ENCODE data around the gene PCCA. TPM values are rescaled to one million over a fixed set of nuclear protein-coding genes. Genes with fewer than 3 reads are reported as not detected.

Gene PCCA
- polyA plus RNA-seq, 1 of the 3 experiments (the other 2 are of a cell fraction): 7.3 TPM

DNA sequence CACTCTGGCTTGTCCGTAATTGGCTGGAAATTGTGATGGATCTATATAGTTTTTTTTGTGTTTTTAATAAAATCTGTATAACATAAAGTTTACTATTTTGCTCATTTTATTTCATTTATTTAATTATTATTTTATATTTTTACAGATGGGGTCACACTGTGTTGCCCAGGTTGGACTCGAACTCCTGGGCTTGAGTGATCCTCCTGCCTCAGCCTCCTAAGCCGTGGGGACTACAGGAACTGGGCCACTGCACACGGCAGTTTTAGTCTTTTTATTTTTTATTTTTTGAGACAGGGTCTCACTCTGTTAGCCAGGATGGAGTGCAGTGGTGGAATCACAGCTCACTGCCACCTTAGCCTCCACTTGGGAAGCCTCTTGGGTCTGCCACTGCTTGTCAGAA, 58.9 kb downstream of the PCCA start:
- Histone ChIP-seq H3K4me2 (no peak overlapping the region), H3K9me3 (no peaks in the 10 kb centered on the region), H4K20me1 (ENCODE audit: insufficient read depth) (no peaks in the 10 kb centered on the region), H3K9me2 (no peaks in the 10 kb centered on the region), H3F3A (replicated peaks; ENCODE audit: insufficient read depth) (peaks cover 5% of the 10 kb centered on the region), H3K4me3 (ENCODE audit: low read depth in 2 of 2, low read length in 1 of 2) (no peak overlapping the region), H3K79me2 (ENCODE audit: insufficient read depth) (no peaks in the 10 kb centered on the region; the same call in 1 of the 2 replicates), H3K27ac (ENCODE audit: low read depth in 2 of 2, low read length in 1 of 2) (no peak overlapping the region), H3K9ac (no peak overlapping the region), H3K4me1 (ENCODE audit: control insufficient read depth in 1 of 2, insufficient read depth in 2 of 2, low read depth in 1 of 2, low read length in 1 of 2) (no peaks in the 10 kb centered on the region), H3K36me3 (replicated peaks in 1 of 2; ENCODE audit: control insufficient read depth in 1 of 2, insufficient read depth in 2 of 2, low read length in 1 of 2) (peaks cover 9 to 20% of the 10 kb centered on the region in 2 experiments), H2AFZ (ENCODE audit: low read depth) (no peak overlapping the region), H3K27me3 (ENCODE audit: insufficient read depth) (no peaks in the 10 kb centered on the region)
- DNase-seq: no peak
- WGBS (ENCODE audit: low lambda C conversion rate): 93% methylated on average over 4 of the region's 4 CpGs
- ChIA-PET POLR2A (no interaction called here), CTCF (no interaction called here)
- TF ChIP-seq GATA2 (CRISPR knock-in tag; IDR thresholded peaks at IDR 0.05) (no peak), NRF1 (IDR thresholded peaks at IDR 0.05; ENCODE audit: low read depth, low read length) (no peak), MEF2A (IDR thresholded peaks at IDR 0.05; ENCODE audit: borderline replicate concordance, low read depth) (no peak), TCF12 (IDR thresholded peaks at IDR 0.05) (no peak), GABPA (IDR thresholded peaks at IDR 0.05; ENCODE audit: low read depth) (no peak)
- TF ChIP-seq, protein P1, sequence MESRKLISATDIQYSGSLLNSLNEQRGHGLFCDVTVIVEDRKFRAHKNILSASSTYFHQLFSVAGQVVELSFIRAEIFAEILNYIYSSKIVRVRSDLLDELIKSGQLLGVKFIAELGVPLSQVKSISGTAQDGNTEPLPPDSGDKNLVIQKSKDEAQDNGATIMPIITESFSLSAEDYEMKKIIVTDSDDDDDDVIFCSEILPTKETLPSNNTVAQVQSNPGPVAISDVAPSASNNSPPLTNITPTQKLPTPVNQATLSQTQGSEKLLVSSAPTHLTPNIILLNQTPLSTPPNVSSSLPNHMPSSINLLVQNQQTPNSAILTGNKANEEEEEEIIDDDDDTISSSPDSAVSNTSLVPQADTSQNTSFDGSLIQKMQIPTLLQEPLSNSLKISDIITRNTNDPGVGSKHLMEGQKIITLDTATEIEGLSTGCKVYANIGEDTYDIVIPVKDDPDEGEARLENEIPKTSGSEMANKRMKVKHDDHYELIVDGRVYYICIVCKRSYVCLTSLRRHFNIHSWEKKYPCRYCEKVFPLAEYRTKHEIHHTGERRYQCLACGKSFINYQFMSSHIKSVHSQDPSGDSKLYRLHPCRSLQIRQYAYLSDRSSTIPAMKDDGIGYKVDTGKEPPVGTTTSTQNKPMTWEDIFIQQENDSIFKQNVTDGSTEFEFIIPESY (IDR thresholded peaks at IDR 0.05; ENCODE audit: borderline replicate concordance, low read depth): no peak

DNA sequence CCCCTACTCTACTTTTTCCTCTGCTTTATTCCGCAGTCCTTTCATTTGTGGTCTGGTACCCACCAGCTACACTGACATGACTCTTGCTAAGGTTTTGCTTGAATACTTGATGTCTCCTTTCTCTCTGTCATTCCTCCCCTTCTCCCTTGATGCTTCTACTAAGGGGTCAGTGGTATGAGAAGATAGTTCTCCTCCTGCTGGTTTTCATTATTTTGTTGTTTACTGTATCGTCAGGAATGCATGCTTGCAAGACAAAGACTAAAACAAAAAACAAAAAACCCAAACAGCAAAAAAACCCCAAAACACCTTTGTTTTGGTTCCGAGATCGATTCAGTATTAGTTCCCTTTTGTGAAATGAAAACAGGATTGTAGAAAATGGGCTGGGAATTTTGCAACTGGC, 59.5 kb downstream of the PCCA start:
- H3K9ac ChIP-seq: no peak overlapping the region
- DNase-seq: no peak
- ChIA-PET POLR2A (no interaction called here), CTCF (no interaction called here)
- peaks cover 5% of the 10 kb centered on the region for H3F3A ChIP-seq (replicated peaks; ENCODE audit: insufficient read depth)
- H3K9me3 ChIP-seq: no peaks in the 10 kb centered on the region
- H3K4me2 ChIP-seq: no peak overlapping the region
- H3K27ac ChIP-seq (ENCODE audit: low read depth in 2 of 2, low read length in 1 of 2): no peak overlapping the region
- TF ChIP-seq EZH2phosphoT487 (IDR thresholded peaks at IDR 0.05; ENCODE audit: borderline replicate concordance, low read depth) (no peak), FOXM1 (IDR thresholded peaks at IDR 0.05; ENCODE audit: low read depth) (no peak), NFIC (IDR thresholded peaks at IDR 0.05; ENCODE audit: borderline replicate concordance) (no peak), ELF1 (IDR thresholded peaks at IDR 0.05) (no peak), FOXJ3 (CRISPR knock-in tag; IDR thresholded peaks at IDR 0.05) (no peak), RCOR1 (IDR thresholded peaks at IDR 0.05; ENCODE audit: low read length) (no peak), TEAD4 (IDR thresholded peaks at IDR 0.05; ENCODE audit: borderline replicate concordance, insufficient read depth) (no peak), NRF1 (IDR thresholded peaks at IDR 0.05; ENCODE audit: low read depth, low read length) (no peak), FOSL2 (IDR thresholded peaks at IDR 0.05; ENCODE audit: borderline replicate concordance, low read depth) (no peak)
- TF ChIP-seq, protein P2, sequence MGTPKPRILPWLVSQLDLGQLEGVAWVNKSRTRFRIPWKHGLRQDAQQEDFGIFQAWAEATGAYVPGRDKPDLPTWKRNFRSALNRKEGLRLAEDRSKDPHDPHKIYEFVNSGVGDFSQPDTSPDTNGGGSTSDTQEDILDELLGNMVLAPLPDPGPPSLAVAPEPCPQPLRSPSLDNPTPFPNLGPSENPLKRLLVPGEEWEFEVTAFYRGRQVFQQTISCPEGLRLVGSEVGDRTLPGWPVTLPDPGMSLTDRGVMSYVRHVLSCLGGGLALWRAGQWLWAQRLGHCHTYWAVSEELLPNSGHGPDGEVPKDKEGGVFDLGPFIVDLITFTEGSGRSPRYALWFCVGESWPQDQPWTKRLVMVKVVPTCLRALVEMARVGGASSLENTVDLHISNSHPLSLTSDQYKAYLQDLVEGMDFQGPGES (IDR thresholded peaks at IDR 0.05; ENCODE audit: low read depth, low read length): no peak
- no peaks in the 10 kb centered on the region for H3K4me1 ChIP-seq (ENCODE audit: control insufficient read depth in 1 of 2, insufficient read depth in 2 of 2, low read depth in 1 of 2, low read length in 1 of 2)
- no peaks in the 10 kb centered on the region; the same call in 1 of the 2 replicates for H3K79me2 ChIP-seq (ENCODE audit: insufficient read depth)
- no peak overlapping the region for H3K4me3 ChIP-seq (ENCODE audit: low read depth in 2 of 2, low read length in 1 of 2)
- no peaks in the 10 kb centered on the region for H4K20me1 ChIP-seq (ENCODE audit: insufficient read depth)
- H3K36me3 ChIP-seq (replicated peaks in 1 of 2; ENCODE audit: control insufficient read depth in 1 of 2, insufficient read depth in 2 of 2, low read length in 1 of 2): peaks cover 9 to 20% of the 10 kb centered on the region in 2 experiments
- H3K9me2 ChIP-seq: no peaks in the 10 kb centered on the region
- whole genome bisulfite sequencing (ENCODE audit: low lambda C conversion rate): 94% methylated on average over 4 of the region's 4 CpGs
- no peak overlapping the region for H2AFZ ChIP-seq (ENCODE audit: low read depth)
- no peaks in the 10 kb centered on the region for H3K27me3 ChIP-seq (ENCODE audit: insufficient read depth)
